CD14-positive monocyte (primary cell): Measurements from ENCODE around the gene NMT1. TPM values are rescaled to one million over a fixed set of nuclear protein-coding genes. Genes with fewer than 3 reads are reported as not detected.
A peak's percentile ranks its signal among the peaks of the same experiment; 100 is the strongest.

Experiments
- DNase-seq, 3 donors: peaks; one replicate each; pipeline ENCODE4 v3.0.0-alpha.2; 2011 to 2022
- H2AFZ ChIP-seq: 2 replicates; pipeline ENCODE4 v1.6.0; 2012; ENCODE audit warnings: mild to moderate bottlenecking, low read depth, low read length, inconsistent platforms; ENCODE audit not compliant: insufficient read depth, poor library complexity, severe bottlenecking
- H3K27ac ChIP-seq, 2 donors: 1 replicate in 1 of 2; 2 replicates in 1 of 2; pipeline ENCODE4 v1.5.1; 2012 to 2013; ENCODE audit warnings: low read length in 2 of 2, control low read depth in 1 of 2, inconsistent platforms in 1 of 2, low read depth in 1 of 2, mild to moderate bottlenecking in 1 of 2
- H3K27me3 ChIP-seq, 2 donors: one replicate each; pipeline versions ENCODE4 v1.6.0 to v1.6.1; 2011 to 2013; ENCODE audit warnings: low read length in 2 of 2; ENCODE audit not compliant: control insufficient read depth in 2 of 2, insufficient read depth in 2 of 2
- H3K36me3 ChIP-seq, 2 donors: replicated peaks in 1 of 2; 1 replicate in 1 of 2; 2 replicates in 1 of 2; pipeline versions ENCODE4 v1.5.1 to v1.6.1; 2012 to 2013; ENCODE audit warnings: low read length in 2 of 2, control low read depth in 1 of 2, inconsistent platforms in 1 of 2, mild to moderate bottlenecking in 1 of 2; ENCODE audit not compliant: insufficient read depth in 2 of 2, control insufficient read depth in 1 of 2
- H3K4me1 ChIP-seq, 2 donors: 1 replicate in 1 of 2; 2 replicates in 1 of 2; pipeline versions ENCODE4 v1.5.1 to v1.6.1; 2012 to 2013; ENCODE audit warnings: low read length in 2 of 2, control low read depth in 1 of 2, inconsistent platforms in 1 of 2, mild to moderate bottlenecking in 1 of 2, moderate library complexity in 1 of 2; ENCODE audit not compliant: insufficient read depth in 2 of 2, control insufficient read depth in 1 of 2
- H3K4me2 ChIP-seq: replicated peaks from 2 replicates; pipeline ENCODE3; 2012; ENCODE audit warnings: low read length, moderate library complexity, mild to moderate bottlenecking; ENCODE audit not compliant: poor library complexity, severe bottlenecking; ENCODE audit errors: extremely low read depth
- H3K4me3 ChIP-seq, 3 experiments: fragments of 200-600 bp in 1 of 3; sonication (generic) in 1 of 3; replicated peaks in 1 of 3; 1 replicate in 2 of 3; 2 replicates in 1 of 3; pipeline ENCODE4 v1.5.1; 2011 to 2013; ENCODE audit warnings: low read length in 3 of 3, mild to moderate bottlenecking in 3 of 3, control low read depth in 2 of 3, low read depth in 2 of 3, inconsistent platforms in 1 of 3, moderate library complexity in 1 of 3
- H3K79me2 ChIP-seq: 2 replicates; pipeline ENCODE4 v1.6.0; 2012; ENCODE audit warnings: mild to moderate bottlenecking, control low read depth, inconsistent platforms, low read length, moderate library complexity; ENCODE audit not compliant: insufficient read depth
- H3K9ac ChIP-seq: 2 replicates; pipeline ENCODE4 v1.6.0; 2017; ENCODE audit warnings: low read length, mild to moderate bottlenecking; ENCODE audit not compliant: insufficient read depth, poor library complexity, severe bottlenecking
- H3K9me3 ChIP-seq, 2 donors: replicated peaks in 1 of 2; 1 replicate in 1 of 2; 2 replicates in 1 of 2; pipeline versions ENCODE4 v1.5.1 to v1.6.1; 2012 to 2013; ENCODE audit warnings: low read length in 2 of 2, control low read depth in 1 of 2; ENCODE audit not compliant: control insufficient read depth in 1 of 2, insufficient read depth in 1 of 2
- H4K20me1 ChIP-seq: 2 replicates; pipeline ENCODE4 v1.6.0; 2012; ENCODE audit warnings: mild to moderate bottlenecking, low read length, control low read depth, moderate library complexity; ENCODE audit not compliant: insufficient read depth
- H3K27ac Mint-ChIP-seq, 7 donors: one replicate each; pipeline ENCODE4 v1.8.0; 2020; ENCODE audit warnings: mild to moderate bottlenecking in 7 of 7, mixed read lengths in 7 of 7, moderate library complexity in 6 of 7, inconsistent platforms in 2 of 7
- H3K27me3 Mint-ChIP-seq, 3 donors: one replicate each; pipeline ENCODE4 v1.8.0; 2021 to 2022; ENCODE audit warnings: low read depth in 3 of 3, mild to moderate bottlenecking in 3 of 3, mixed read lengths in 3 of 3, moderate library complexity in 3 of 3, inconsistent platforms in 1 of 3
- H3K36me3 Mint-ChIP-seq, 2 donors: one replicate each; pipeline ENCODE4 v1.8.0; 2020; ENCODE audit warnings: mixed read lengths in 2 of 2, inconsistent platforms in 1 of 2, mild to moderate bottlenecking in 1 of 2
- H3K4me1 Mint-ChIP-seq: one replicate; pipeline ENCODE4 v1.8.0; 2020; ENCODE audit warnings: mild to moderate bottlenecking, mixed read lengths
- H3K4me3 Mint-ChIP-seq, 2 donors: one replicate each; pipeline ENCODE4 v1.8.0; 2020; ENCODE audit warnings: mild to moderate bottlenecking in 2 of 2, mixed read lengths in 2 of 2, moderate library complexity in 1 of 2
- H3K9me3 Mint-ChIP-seq, 7 donors: one replicate each; pipeline ENCODE4 v1.8.0; 2020 to 2022; ENCODE audit warnings: mixed read lengths in 7 of 7, mild to moderate bottlenecking in 6 of 7, moderate library complexity in 6 of 7, inconsistent platforms in 2 of 7
- WGBS: methylation state at CpG from one replicate; pipeline ENCODE4 v1.1.5; 2013; ENCODE audit warnings: missing lambda C conversion rate; ENCODE audit not compliant: insufficient coverage; 5-methylcytosine and 5-hydroxymethylcytosine counted together
- intact Hi-C, 2 donors: fragments of 100-400 bp; cut with micrococcal nuclease; formaldehyde crosslinking; loops; one replicate each; pipeline versions ENCODE4 v1.15.0 to v1.15.1; 2023
- polyA plus RNA-seq, 3 donors: library from polyadenylated mRNA; depleted of rRNA in 1 of 3; unstranded in 2 of 3; stranded (reverse) in 1 of 3; fragments of 300-500 nt in 2 of 3; fragments of >200 nt in 1 of 3; fragmentation: Illumina TruSeq in 2 of 3; gene quantifications; 1 replicate in 2 of 3; 2 replicates in 1 of 3; pipeline ENCODE4 v1.2.3, GENCODE V29; 2012 to 2021
- TF ChIP-seq, protein P1 (sequence below): fragments of 200-600 bp; IDR thresholded peaks from one replicate; pipeline ENCODE4 v1.8.0; 2022; ENCODE audit warnings: antibody characterized with exemption, mild to moderate bottlenecking

Gene NMT1
- polyA plus RNA-seq, 3 donors: 27.2 to 50.2 (median 45.1) TPM

DNA sequence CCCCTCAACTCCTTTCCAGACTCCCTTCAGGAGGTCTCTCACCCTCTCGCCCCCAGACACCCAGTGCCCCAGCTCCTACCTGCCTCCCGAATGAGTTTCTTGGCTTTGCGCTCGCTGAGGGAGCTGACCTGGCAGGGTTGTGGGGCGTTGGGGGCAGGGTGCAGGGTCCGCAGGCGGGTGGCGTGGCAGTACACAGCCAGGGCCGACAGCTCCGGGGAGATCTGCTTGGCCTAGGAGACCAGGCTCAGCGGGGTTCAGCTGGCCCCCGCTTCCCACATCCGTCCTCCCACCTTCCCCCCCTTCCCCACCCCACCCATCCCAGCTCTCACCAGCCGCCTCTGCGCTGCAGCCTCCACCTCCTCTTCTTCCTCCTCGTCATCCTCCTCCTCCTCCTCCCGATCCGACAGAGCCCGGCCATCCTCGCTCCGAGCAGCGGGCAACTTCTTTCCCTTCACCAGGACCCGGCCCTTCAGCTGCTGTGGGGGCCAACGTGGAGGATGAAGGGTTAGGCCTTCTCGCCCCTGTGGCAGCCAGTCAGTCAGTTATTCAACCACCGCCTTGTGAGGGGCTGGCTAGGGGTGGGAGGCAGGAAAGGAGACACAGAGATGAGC is 54.0 kb downstream of the NMT1 start:
- peaks cover 0 to 2% of the 10 kb centered on the region in 2 donors for H3K36me3 Mint-ChIP-seq
- no peak overlapping the region for H3K4me3 ChIP-seq
- H3K4me1 ChIP-seq: no peaks in the 10 kb centered on the region
- no peak overlapping the region for H3K4me3 Mint-ChIP-seq
- no peaks in the 10 kb centered on the region for H3K79me2 ChIP-seq
- H3K27ac Mint-ChIP-seq: no peak overlapping the region
- H3K9me3 Mint-ChIP-seq: peaks cover 0 to 1% (median 0%) of the 10 kb centered on the region in 7 donors
- no peaks in the 10 kb centered on the region for H3K9me3 ChIP-seq
- TF ChIP-seq, protein P1, sequence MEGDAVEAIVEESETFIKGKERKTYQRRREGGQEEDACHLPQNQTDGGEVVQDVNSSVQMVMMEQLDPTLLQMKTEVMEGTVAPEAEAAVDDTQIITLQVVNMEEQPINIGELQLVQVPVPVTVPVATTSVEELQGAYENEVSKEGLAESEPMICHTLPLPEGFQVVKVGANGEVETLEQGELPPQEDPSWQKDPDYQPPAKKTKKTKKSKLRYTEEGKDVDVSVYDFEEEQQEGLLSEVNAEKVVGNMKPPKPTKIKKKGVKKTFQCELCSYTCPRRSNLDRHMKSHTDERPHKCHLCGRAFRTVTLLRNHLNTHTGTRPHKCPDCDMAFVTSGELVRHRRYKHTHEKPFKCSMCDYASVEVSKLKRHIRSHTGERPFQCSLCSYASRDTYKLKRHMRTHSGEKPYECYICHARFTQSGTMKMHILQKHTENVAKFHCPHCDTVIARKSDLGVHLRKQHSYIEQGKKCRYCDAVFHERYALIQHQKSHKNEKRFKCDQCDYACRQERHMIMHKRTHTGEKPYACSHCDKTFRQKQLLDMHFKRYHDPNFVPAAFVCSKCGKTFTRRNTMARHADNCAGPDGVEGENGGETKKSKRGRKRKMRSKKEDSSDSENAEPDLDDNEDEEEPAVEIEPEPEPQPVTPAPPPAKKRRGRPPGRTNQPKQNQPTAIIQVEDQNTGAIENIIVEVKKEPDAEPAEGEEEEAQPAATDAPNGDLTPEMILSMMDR: no peak
- no peak overlapping the region for H3K4me2 ChIP-seq
- no peaks in the 10 kb centered on the region for H4K20me1 ChIP-seq
- 95% methylated on average over 17 of the region's 26 CpGs for WGBS
- H3K4me1 Mint-ChIP-seq: no peaks in the 10 kb centered on the region
- H2AFZ ChIP-seq: no peak overlapping the region
- H3K27ac ChIP-seq: no peak overlapping the region
- no peak overlapping the region for H3K9ac ChIP-seq
- no peak for DNase-seq
- no peaks in the 10 kb centered on the region for H3K36me3 ChIP-seq
- intact Hi-C loops: no loop called here
- H3K27me3 Mint-ChIP-seq: peaks cover 8 to 15% (median 10%) of the 10 kb centered on the region in 3 donors
- peaks cover 0 to 4% of the 10 kb centered on the region in 2 donors for H3K27me3 ChIP-seq

DNA sequence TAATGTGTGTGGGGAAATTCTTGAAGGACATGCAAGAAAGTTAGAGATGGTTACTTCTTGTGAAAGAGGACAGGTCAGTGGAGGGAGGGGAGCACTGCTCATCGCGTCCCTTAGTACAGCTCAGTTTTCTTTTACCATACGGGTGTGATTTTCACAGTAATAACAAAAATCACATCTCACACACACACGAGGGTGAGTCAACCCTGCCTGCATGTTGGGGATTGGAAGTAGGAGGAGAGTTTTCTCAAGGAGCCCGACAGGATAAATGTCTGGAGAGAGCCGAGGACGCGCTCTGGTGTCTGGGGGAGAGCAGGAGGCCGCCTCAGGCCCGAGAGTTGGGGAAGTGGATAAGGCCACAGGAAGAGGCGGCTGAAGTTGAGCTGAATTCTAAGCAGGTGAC is 54.8 kb downstream of the NMT1 start:
- H3K27me3 ChIP-seq: peaks cover 0 to 11% of the 10 kb centered on the region in 2 donors
- Mint-ChIP-seq H3K4me1 (no peaks in the 10 kb centered on the region), H3K4me3 (no peak overlapping the region), H3K27ac (peak overlapping the region in 1 of 7 donors; percentile 36), H3K9me3 (peaks cover 0 to 1% (median 0%) of the 10 kb centered on the region in 7 donors), H3K36me3 (peaks cover 0 to 3% of the 10 kb centered on the region in 2 donors), H3K27me3 (peaks cover 10 to 23% (median 13%) of the 10 kb centered on the region in 3 donors)
- no peaks in the 10 kb centered on the region for H4K20me1 ChIP-seq
- no peak overlapping the region for H3K4me2 ChIP-seq
- H3K27ac ChIP-seq: no peak overlapping the region
- no peak overlapping the region for H3K9ac ChIP-seq
- no peaks in the 10 kb centered on the region for H3K36me3 ChIP-seq
- intact Hi-C loops: no loop called here
- 56% methylated on average over 7 of the region's 11 CpGs for WGBS
- H3K79me2 ChIP-seq: no peaks in the 10 kb centered on the region
- TF ChIP-seq, protein P1: no peak
- H2AFZ ChIP-seq: no peak overlapping the region
- no peak for DNase-seq
- H3K9me3 ChIP-seq: no peaks in the 10 kb centered on the region
- H3K4me1 ChIP-seq: no peaks in the 10 kb centered on the region
- H3K4me3 ChIP-seq: no peak overlapping the region
